ENCODE results near the gene CAMK2N2.

DNA sequence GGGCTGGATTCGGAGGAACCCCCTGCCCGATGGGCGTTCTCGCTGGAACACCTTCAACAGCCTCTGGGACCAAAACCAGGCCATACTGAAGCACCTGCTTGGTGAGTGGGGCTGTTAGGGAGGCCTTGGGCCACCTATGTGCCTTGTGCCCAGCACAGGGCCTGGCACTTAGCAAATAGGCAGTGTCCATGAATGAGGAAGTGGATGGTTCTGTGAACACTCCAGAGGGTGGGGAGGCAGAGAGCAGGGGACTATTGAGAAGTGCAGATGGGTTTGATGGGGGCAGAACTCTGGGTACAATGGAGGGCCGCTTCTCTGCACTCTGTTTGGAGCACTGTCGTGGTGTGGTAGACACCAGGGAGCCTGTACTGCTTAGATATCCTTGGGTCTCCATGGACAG is 16.0 kb upstream of the CAMK2N2 start:
- no peak for TF ChIP-seq EZH2 (IDR thresholded peaks at IDR 0.05; ENCODE audit: insufficient read depth, poor library complexity, severe bottlenecking)
- no peak for TF ChIP-seq EZH2phosphoT487 (IDR thresholded peaks at IDR 0.05; ENCODE audit: insufficient read depth, low read depth)
